Myocyte (in vitro differentiated cells): ENCODE measurements around the gene GPN2. TPM values are rescaled to one million over a fixed set of nuclear protein-coding genes. Genes with fewer than 3 reads are reported as not detected.
"Not testable (repeated sequence)": the region's sequence is repeated elsewhere in the genome, so short reads cannot be mapped to it uniquely, and the experiment has no call there.

ENCODE experiments used
- DNase-seq: peaks from one replicate; pipeline ENCODE4 v3.0.0-alpha.2; 2012; ENCODE audit warnings: low read depth
- total RNA-seq: library from RNA; depleted of rRNA; stranded (reverse); fragments of >200 nt; gene quantifications from 2 replicates; pipeline ENCODE4 v1.2.3, GENCODE V29; 2014

GPN2 gene
- total RNA-seq, 1 donor from 2014 or later = 12.0 TPM

- peak; percentile 49 for DNase-seq
Observed at GRCh38 chr1:26907071-26907917, 17.2 kb upstream of the GPN2 start.

GRCh38 chr1:26900815-26901511 is 10.9 kb upstream of the GPN2 start:
- DNase-seq = no peak

GRCh38 chr1:26900001-26900814 is 10.1 kb upstream of the GPN2 start, which contains the start of gene GPATCH3:
TSS of gene GPATCH3 (minus strand) at chr1:26900467. CDS start at chr1:26900442, 25 bp downstream.
- peak; percentile 96 for DNase-seq

GRCh38 chr1:26897351-26897750 is 7.3 kb upstream of the GPN2 start:
- no peak for DNase-seq

GRCh38 chr1:26894263-26894662 is 4.2 kb upstream of the GPN2 start:
- DNase-seq = no peak

- no peak for DNase-seq
Observed at GRCh38 chr1:26890467-26890796, 349 bp upstream of the GPN2 start.

GRCh38 chr1:26888231-26888630 is 1.9 kb downstream of the GPN2 start:
- no peak for DNase-seq

- peak; percentile 13 for DNase-seq
Observed at GRCh38 chr1:26887125-26887524, 3.0 kb downstream of the GPN2 start.

GRCh38 chr1:26882696-26883463 is 7.2 kb downstream of the GPN2 start:
- DNase-seq = no peak

- not testable (repeated sequence) for DNase-seq
Observed at GRCh38 chr1:26881611-26882010, 8.5 kb downstream of the GPN2 start.

- no peak for DNase-seq
Observed at GRCh38 chr1:26879793-26880192, 10.3 kb downstream of the GPN2 start.

GRCh38 chr1:26877326-26877725 is 12.8 kb downstream of the GPN2 start:
- no peak for DNase-seq

- DNase-seq = no peak
Observed at GRCh38 chr1:26874896-26875295, 15.2 kb downstream of the GPN2 start.

- DNase-seq = not testable (repeated sequence)
Observed at GRCh38 chr1:26873097-26873496, 17.0 kb downstream of the GPN2 start.

GRCh38 chr1:26864610-26865480 is 25.2 kb downstream of the GPN2 start:
- DNase-seq = peak; percentile 97

- no peak for DNase-seq
Observed at GRCh38 chr1:26863685-26864077, 26.4 kb downstream of the GPN2 start.

GRCh38 chr1:26862781-26863684 is 27.1 kb downstream of the GPN2 start, which contains the start of gene SFN:
TSS of gene SFN (plus strand) at chr1:26863149. CDS start at chr1:26863213, 64 bp downstream.
- no peak for DNase-seq

- DNase-seq = no peak
Observed at GRCh38 chr1:26861889-26862378, 28.1 kb downstream of the GPN2 start.

- no peak for DNase-seq
Observed at GRCh38 chr1:26861286-26861701, 28.8 kb downstream of the GPN2 start.
